Prostate gland (tissue), 2 donors: ENCODE data around the gene GTF2H3.

ENCODE experiments used
- CTCF ChIP-seq, 4 experiments: fragments of 200-600 bp in 2 of 4; fragments of 450-650 bp in 2 of 4; sonication (generic) in 2 of 4; IDR thresholded peaks; 1 replicate in 3 of 4; 2 replicates in 1 of 4; pipeline ENCODE4 v1.5.1; 2016 to 2019; ENCODE audit warnings: antibody characterized with exemption in 4 of 4, mild to moderate bottlenecking in 2 of 4, moderate library complexity in 2 of 4
- POLR2A ChIP-seq: fragments of 450-650 bp; IDR thresholded peaks from one replicate; pipeline ENCODE4 v1.6.1; 2016; ENCODE audit warnings: antibody characterized with exemption, mild to moderate bottlenecking
- POLR2AphosphoS5 ChIP-seq: sonication (generic); formaldehyde crosslinking; IDR thresholded peaks from one replicate; pipeline ENCODE4 v1.6.1; 2017; ENCODE audit warnings: antibody characterized with exemption

DNA sequence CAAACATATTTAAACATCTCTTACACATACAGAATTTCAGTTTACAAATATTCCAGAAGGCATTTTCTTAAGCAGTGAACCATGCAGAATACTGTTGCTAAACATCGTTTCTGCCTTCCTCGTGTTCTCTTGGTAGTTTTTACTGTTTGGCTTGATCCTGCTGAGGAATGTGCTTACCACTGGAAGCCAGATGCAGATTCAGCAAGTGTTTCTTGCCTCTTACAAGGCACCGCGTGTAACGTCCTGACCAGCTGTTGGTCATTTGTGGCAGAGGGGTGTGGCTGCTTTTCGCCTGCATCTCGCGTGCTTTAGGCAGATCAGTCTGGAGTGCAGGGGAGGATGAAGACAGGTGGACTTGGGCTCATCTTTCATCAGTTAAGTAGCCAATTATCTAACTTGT lies 12.5 kb upstream of the GTF2H3 start:
- TF ChIP-seq POLR2A = no peak
- no peak for TF ChIP-seq CTCF (IDR thresholded peaks at IDR 0.05)
- TF ChIP-seq POLR2AphosphoS5 = no peak
